Measurements from ENCODE around the gene ZNF212. TPM values are rescaled to one million over a fixed set of nuclear protein-coding genes. Genes with fewer than 3 reads are reported as not detected.
"Not testable (repeated sequence)": the region's sequence is repeated elsewhere in the genome, so short reads cannot be mapped to it uniquely, and the experiment has no call there.

Gene ZNF212
- total and polyA plus RNA-seq, 10 donors: 6.7 to 15.0 (median 12.8) TPM

DNA sequence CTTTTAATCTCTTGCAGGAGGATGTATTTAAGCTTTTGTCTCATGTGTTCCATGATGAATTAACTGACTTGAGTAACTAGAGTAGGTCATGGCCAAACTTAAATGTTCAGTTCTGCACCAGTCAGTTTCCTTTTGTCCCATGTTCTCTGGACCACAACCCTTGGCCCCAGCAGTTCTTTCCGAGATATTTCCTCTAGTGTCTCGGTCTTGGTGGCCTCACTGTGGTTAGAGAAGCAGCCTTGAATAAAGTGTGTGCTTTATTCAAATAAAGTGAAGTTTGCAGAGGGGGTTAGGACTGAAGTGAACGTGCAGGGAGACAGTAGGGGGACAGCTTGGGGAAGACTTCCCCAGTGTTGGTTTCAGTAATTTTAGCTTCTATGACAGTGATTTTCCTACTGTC lies 9.3 kb downstream of the ZNF212 start:
- TF ChIP-seq POLR2A (IDR thresholded peaks at IDR 0.05) (no peak), POLR2AphosphoS5 (IDR thresholded peaks at IDR 0.05) (no peak), CTCF (IDR thresholded peaks at IDR 0.05 in 8 of 11, conservative IDR thresholded peaks at IDR 0.05 in 3 of 11) (no peak)
- intact Hi-C loops (cut with DNase I; ENCODE audit: low total_unique reads): no loop called here
- Histone ChIP-seq H3K4me3 (no peak overlapping the region), H3K36me3 (peaks cover 2 to 42% (median 37%) of the 10 kb centered on the region in 6 donors), H3K27ac (no peak overlapping the region), H3K27me3 (replicated peaks in 1 of 7) (no peaks in the 10 kb centered on the region), H3K9me3 (no peaks in the 10 kb centered on the region), H3K4me1 (peaks cover 0 to 26% (median 4%) of the 10 kb centered on the region in 6 donors)
- DNase-seq: no peak
- WGBS, 5 donors: 43 to 50% (median 49%) methylated on average over 3 of the region's 3 CpGs

DNA sequence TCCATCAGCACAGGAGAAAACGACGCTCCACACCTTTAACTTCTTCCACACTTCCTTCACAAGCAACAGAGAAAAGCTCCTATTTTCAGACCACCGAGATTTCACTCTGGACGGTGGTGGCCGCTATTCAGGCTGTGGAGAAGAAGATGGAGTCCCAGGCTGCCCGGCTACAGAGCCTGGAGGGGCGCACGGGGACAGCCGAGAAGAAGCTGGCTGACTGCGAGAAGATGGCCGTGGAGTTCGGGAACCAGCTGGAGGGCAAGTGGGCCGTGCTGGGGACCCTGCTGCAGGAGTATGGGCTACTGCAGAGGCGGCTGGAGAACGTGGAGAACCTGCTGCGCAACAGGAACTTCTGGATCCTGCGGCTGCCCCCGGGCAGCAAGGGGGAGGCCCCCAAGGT lies 10.7 kb downstream of the ZNF212 start:
- intact Hi-C loops (cut with DNase I; ENCODE audit: low total_unique reads); H3K9me3 ChIP-seq; H3K27me3 ChIP-seq (replicated peaks in 1 of 7); H3K27ac ChIP-seq; H3K4me3 ChIP-seq; DNase-seq: not testable (repeated sequence)
- 92 to 97% (median 94%) methylated on average over 14 to 18 of the region's 18 CpGs for WGBS, 5 donors
- TF ChIP-seq POLR2AphosphoS5 (IDR thresholded peaks at IDR 0.05): peak in 1 of 3 donors; percentile 9
- H3K4me1 ChIP-seq: peaks cover 0 to 17% (median under 1%) of the 10 kb centered on the region in 6 donors
- H3K36me3 ChIP-seq: peaks cover 6 to 56% (median 50%) of the 10 kb centered on the region in 6 donors

- 93 to 99% (median 97%) methylated on average over 10 of the region's 10 CpGs for WGBS, 5 donors
- peaks cover 6 to 70% (median 56%) of the 10 kb centered on the region in 6 donors for H3K36me3 ChIP-seq
Measured at GRCh38 chr7:149251518-149251917, 12.1 kb downstream of the ZNF212 start.

GRCh38 chr7:149252378-149252777 lies 12.9 kb downstream of the ZNF212 start:
- WGBS, 5 donors: 82 to 97% (median 89%) methylated on average over 2 of the region's 2 CpGs
- H3K4me3 ChIP-seq: no peak overlapping the region
- intact Hi-C loops (cut with DNase I; ENCODE audit: low total_unique reads): no loop called here
- no peaks in the 10 kb centered on the region for H3K9me3 ChIP-seq
- H3K36me3 ChIP-seq: peaks cover 6 to 70% (median 56%) of the 10 kb centered on the region in 6 donors
- DNase-seq: no peak
- H3K27me3 ChIP-seq (replicated peaks in 1 of 7): no peaks in the 10 kb centered on the region
- no peak for TF ChIP-seq POLR2AphosphoS5 (IDR thresholded peaks at IDR 0.05)
- no peak for TF ChIP-seq POLR2A (IDR thresholded peaks at IDR 0.05)
- no peak for TF ChIP-seq CTCF (IDR thresholded peaks at IDR 0.05 in 8 of 11, conservative IDR thresholded peaks at IDR 0.05 in 3 of 11)
- H3K27ac ChIP-seq: no peak overlapping the region
- peaks cover 0 to 8% (median 0%) of the 10 kb centered on the region in 6 donors for H3K4me1 ChIP-seq

More at GRCh38 chr7:149251518-149251917, 12.1 kb downstream of the ZNF212 start:
- H3K27me3 ChIP-seq (replicated peaks in 1 of 7); H3K27ac ChIP-seq; intact Hi-C loops (cut with DNase I; ENCODE audit: low total_unique reads); H3K4me3 ChIP-seq; DNase-seq; H3K4me1 ChIP-seq; H3K9me3 ChIP-seq: not testable (repeated sequence)

GRCh38 chr7:149253665-149254064 lies 14.2 kb downstream of the ZNF212 start:
- TF ChIP-seq CTCF (IDR thresholded peaks at IDR 0.05 in 8 of 11, conservative IDR thresholded peaks at IDR 0.05 in 3 of 11) (no peak), POLR2A (IDR thresholded peaks at IDR 0.05) (no peak), POLR2AphosphoS5 (IDR thresholded peaks at IDR 0.05) (no peak)
- no peaks in the 10 kb centered on the region for H3K9me3 ChIP-seq
- 93 to 98% (median 98%) methylated on average over 6 to 7 of the region's 7 CpGs for WGBS, 5 donors
- H3K36me3 ChIP-seq: peaks cover 6 to 70% (median 56%) of the 10 kb centered on the region in 6 donors
- H3K27ac ChIP-seq: no peak overlapping the region
- intact Hi-C loops (cut with DNase I; ENCODE audit: low total_unique reads): no loop called here
- H3K4me1 ChIP-seq: peaks cover 0 to 5% (median 0%) of the 10 kb centered on the region in 6 donors
- no peak overlapping the region for H3K4me3 ChIP-seq
- DNase-seq: no peak
- H3K27me3 ChIP-seq (replicated peaks in 1 of 7): no peaks in the 10 kb centered on the region
